HG02840 (cell line): ENCODE data around the gene ATG10.
"Not testable (repeated sequence)": the region's sequence is repeated elsewhere in the genome, so short reads cannot be mapped to it uniquely, and the experiment has no call there.

ENCODE experiments used
- ATAC-seq: cut with Tn5 transposase; IDR thresholded peaks from one replicate; pipeline ENCODE4 v1.9.1; 2021; ENCODE audit warnings: mild to moderate bottlenecking, moderate library complexity, moderate number of reproducible peaks; ENCODE audit not compliant: unreplicated experiment, low FRiP score

The ATG10 gene

DNA sequence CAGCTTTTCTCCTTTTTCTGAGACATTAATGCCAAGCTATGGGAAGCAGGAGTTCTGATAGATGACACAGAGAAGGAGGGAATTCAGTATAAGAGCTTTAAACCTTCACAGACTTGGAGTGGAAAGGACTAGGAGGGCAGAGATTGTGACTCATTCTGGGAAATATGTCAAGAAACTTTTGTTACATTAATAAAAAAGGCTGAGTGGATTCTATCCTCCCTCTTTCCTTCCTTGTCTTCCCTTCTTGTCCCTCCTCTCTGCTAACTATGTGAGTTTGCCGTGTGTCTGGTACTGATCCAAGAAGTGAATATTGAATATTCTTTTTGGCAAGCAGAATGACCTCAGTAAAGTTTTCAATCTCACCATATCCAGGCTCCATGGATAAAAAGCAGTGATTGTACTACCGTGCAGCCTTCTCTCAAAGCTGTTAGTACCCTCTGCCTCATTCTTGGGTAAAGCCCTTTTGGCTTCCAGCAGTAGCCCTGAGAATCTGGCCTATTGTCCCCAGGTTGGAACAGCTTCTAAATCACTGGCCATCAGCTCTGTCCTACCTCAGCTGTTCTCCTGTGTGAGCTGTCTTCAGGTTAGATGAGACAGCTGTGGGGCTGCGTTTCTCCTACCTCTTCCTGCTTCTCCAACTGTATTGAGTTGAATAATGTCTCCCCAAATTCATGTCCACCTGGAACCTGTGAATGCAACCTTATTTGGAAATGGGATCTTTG, 73.9 kb downstream of the ATG10 start:
- no peak for ATAC-seq

DNA sequence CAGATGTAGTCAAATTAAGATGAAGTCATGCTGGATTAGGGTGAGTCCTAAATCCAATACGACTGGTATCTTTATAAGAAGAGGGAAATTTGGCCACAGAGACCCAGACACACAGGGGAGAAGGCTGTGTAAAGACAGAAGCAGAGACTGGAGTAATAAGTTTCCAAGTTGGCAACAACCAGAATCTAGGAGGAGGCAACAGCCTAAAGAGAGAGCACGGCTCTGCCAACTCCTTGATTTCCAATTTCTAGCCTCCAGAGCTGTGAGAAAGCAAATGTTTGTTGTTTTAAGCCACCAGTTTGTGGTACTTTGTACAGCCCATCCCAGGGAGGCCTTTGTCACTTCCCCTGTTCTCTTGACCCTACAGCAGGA, 74.4 kb downstream of the ATG10 start:
- no peak for ATAC-seq

DNA sequence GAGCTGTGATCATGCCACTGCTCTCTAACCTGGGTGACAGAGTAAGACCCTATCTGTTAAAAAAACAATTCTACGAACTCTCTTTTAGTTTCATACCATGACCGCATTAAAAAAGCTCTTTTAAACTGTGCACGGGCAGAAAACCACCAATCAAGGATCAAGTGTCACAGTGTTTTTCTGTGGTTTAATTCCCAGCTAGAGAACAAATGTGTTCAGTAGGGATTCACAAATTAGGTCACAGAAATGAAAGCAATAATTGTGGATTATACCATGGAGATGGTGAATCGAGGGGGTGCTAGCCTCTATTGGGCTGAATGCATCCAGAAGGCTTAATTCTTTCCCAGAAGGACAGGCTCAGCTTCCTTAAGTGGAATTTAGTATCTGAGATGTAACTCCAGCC, 79.1 kb downstream of the ATG10 start:
- ATAC-seq = no peak

GRCh38 chr5:82054004-82054710, 82.3 kb downstream of the ATG10 start:
- ATAC-seq = no peak

DNA sequence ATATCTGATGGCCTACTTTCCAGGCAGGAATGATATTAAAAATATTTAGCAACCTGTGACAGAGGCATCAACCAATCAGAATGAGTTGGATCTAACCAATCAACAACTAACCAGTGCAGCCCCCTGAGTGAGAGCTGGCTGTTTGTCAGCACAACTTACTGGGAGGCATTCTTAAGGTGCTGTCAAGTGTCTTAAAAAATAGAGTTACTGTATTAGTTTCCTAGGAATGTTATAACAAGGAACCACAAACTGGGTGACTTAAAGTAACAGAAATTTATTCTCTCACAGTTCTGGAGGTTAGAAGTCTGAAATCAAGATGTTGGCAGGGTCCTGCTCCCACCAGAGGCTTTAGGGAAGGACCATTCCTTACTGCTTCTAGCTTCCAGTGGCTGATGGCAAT, 85.2 kb downstream of the ATG10 start:
- no peak for ATAC-seq

DNA sequence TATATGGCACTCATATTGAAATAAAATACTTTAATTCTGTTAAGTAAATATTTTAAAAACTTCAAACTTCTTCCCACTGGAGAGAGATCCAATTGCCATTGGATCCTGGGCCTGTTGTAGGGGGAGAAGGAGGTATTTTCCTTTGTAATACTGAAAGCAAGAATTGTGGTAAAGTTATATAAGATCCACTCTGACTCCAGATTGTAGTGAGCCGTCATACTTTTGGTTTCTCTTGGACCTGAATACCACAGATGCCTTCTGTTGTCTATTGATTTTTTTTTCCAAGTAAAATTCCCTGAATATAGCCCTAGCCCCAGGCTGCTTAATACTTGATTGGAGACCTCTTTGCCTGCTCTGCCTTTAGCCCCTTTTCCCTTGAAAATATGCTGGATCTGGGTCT, 86.9 kb downstream of the ATG10 start:
- ATAC-seq = no peak

DNA sequence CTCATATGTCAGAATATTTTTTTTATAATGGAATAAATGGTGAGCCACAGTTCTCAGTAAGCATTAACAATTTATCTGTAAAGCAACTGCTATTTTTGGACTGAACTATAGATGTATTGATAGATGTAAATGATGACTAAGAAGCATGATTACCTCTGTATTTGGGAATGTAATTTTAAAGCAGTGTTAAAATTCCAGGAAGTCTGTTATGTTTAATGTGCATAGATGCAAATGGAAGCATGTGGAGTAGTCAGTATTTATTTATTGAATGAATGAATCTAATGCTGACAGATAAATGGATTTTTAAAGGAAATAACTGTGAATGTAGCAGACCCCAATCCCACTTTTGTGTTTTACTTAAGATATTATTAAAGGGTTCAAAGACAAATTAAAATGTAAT, 95.0 kb downstream of the ATG10 start:
- ATAC-seq = no peak

- ATAC-seq = not testable (repeated sequence)
Measured at GRCh38 chr5:82068042-82068441, 96.2 kb downstream of the ATG10 start.

- ATAC-seq = no peak
Measured at GRCh38 chr5:82068723-82069122, 96.9 kb downstream of the ATG10 start.

GRCh38 chr5:82072138-82072537, 100.3 kb downstream of the ATG10 start:
- ATAC-seq = no peak

GRCh38 chr5:82073179-82073578, 101.4 kb downstream of the ATG10 start:
- no peak for ATAC-seq

DNA sequence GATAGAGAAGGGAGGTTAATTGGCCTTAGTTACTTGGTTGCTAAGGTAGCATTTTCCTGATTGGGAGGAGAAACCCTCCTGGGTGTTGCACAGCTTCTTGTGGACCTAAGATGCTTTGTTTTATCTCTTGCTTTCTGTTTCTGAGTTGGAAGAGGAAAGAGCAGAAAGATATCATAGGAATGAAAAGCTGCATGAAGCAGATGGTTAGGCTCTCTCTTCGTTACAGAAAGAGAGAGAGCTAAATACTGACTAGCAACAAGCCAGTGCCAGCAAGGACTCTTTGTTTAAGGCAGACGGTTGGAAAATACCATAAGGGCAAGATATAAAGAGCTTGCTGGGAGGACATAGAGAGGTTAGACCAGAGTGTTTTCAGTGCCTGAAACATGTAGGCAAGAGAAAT, 103.1 kb downstream of the ATG10 start:
- ATAC-seq = no peak

- ATAC-seq = no peak
Measured at GRCh38 chr5:82077496-82077895, 105.7 kb downstream of the ATG10 start.

GRCh38 chr5:82091617-82092016, 119.8 kb downstream of the ATG10 start:
- ATAC-seq = no peak

- ATAC-seq = no peak
Measured at GRCh38 chr5:82095536-82095935, 123.7 kb downstream of the ATG10 start.

- no peak for ATAC-seq
Measured at GRCh38 chr5:82096249-82096648, 124.4 kb downstream of the ATG10 start.

- peak; percentile 92 for ATAC-seq
Measured at GRCh38 chr5:82100303-82101077, 128.7 kb downstream of the ATG10 start.

DNA sequence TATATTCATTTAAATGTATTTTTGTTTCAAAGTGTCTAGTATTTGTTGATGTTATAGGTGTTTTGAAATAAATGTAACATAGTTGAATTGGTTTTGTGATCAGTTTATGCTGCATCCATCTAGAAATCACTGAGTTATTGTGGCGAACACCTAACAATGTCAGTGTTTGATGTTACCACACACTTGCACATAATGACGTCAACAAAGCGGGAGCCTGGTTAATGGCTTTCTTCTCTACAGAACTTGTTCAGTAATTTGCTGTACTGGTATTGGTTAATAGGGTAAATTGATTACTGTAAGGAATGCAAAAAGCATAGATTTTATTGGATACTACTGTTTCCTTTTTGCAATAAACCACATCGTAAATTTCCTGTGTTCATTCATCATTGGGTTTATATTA, 133.0 kb downstream of the ATG10 start:
- ATAC-seq = no peak

DNA sequence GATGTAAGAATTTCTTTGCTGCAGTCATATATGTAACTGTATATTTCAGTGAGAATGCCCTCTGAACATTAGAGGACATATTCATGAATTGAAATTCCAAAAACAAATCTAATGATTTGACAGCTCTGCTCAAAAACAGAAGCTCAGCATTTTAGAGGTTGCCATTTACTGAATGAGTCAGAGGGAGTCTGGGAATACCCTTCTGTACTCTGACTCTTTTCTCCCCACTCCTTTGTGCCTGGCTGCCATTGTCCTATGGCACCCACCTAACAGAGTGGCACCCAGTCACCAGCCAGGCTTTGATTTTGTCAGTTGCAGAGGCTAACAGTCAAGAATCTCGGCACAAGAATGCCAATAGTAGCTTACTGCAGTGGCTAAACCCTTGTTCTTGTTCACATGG, 133.6 kb downstream of the ATG10 start:
- no peak for ATAC-seq

GRCh38 chr5:82106207-82106606, 134.4 kb downstream of the ATG10 start:
- no peak for ATAC-seq

GRCh38 chr5:82106756-82107155, 134.9 kb downstream of the ATG10 start:
- no peak for ATAC-seq
